Endodermal cell (in vitro differentiated cells): Measurements from ENCODE around the gene MRTFA. TPM values are rescaled to one million over a fixed set of nuclear protein-coding genes. Genes with fewer than 3 reads are reported as not detected.

ENCODE experiments used
- DNase-seq: peaks from one replicate; pipeline ENCODE4 v3.0.0-alpha.2; 2017
- H3K27ac ChIP-seq: 2 replicates; pipeline ENCODE4 v1.5.1; 2013; ENCODE audit warnings: mild to moderate bottlenecking, low read depth, low read length, moderate library complexity
- H3K27me3 ChIP-seq: 2 replicates; pipeline ENCODE4 v1.6.1; 2013; ENCODE audit warnings: mild to moderate bottlenecking, low read length, moderate library complexity; ENCODE audit not compliant: insufficient read depth, control insufficient read depth, poor library complexity, severe bottlenecking
- H3K36me3 ChIP-seq: 2 replicates; pipeline ENCODE4 v1.7.0; 2013; ENCODE audit warnings: mild to moderate bottlenecking, low read length, moderate library complexity; ENCODE audit not compliant: control insufficient read depth, insufficient read depth
- H3K4me1 ChIP-seq: one replicate; pipeline ENCODE4 v1.7.0; 2013; ENCODE audit warnings: low read length; ENCODE audit not compliant: control insufficient read depth, insufficient read depth
- H3K4me3 ChIP-seq: 2 replicates; pipeline ENCODE4 v1.5.1; 2013; ENCODE audit warnings: mild to moderate bottlenecking, low read length, moderate library complexity
- H3K9ac ChIP-seq: 2 replicates; pipeline ENCODE4 v1.6.1; 2013; ENCODE audit warnings: mild to moderate bottlenecking, low read length, moderate library complexity; ENCODE audit not compliant: poor library complexity, severe bottlenecking; ENCODE audit errors: extremely low read depth
- H3K9me3 ChIP-seq: 2 replicates; pipeline ENCODE4 v1.6.1; 2013; ENCODE audit warnings: mild to moderate bottlenecking, low read length, moderate library complexity; ENCODE audit not compliant: control insufficient read depth
- H3K27ac Mint-ChIP-seq: 2 replicates; pipeline ENCODE4 v1.8.0; 2020; ENCODE audit warnings: mixed read lengths
- H3K27me3 Mint-ChIP-seq: 2 replicates; pipeline ENCODE4 v1.8.0; 2021; ENCODE audit warnings: mild to moderate bottlenecking, mixed read lengths; ENCODE audit not compliant: insufficient read depth
- H3K36me3 Mint-ChIP-seq: 2 replicates; pipeline ENCODE4 v1.8.0; 2020; ENCODE audit warnings: low read depth, mixed read lengths
- H3K4me1 Mint-ChIP-seq: 2 replicates; pipeline ENCODE4 v1.8.0; 2020; ENCODE audit warnings: mixed read lengths
- H3K4me3 Mint-ChIP-seq: 2 replicates; pipeline ENCODE4 v1.8.0; 2020; ENCODE audit warnings: mild to moderate bottlenecking, moderate library complexity, mixed read lengths
- H3K9me3 Mint-ChIP-seq: 2 replicates; pipeline ENCODE4 v1.8.0; 2020; ENCODE audit warnings: mild to moderate bottlenecking, mixed read lengths
- CTCF ChIP-seq: fragments of 200-600 bp; sonication (generic); conservative IDR thresholded peaks from 2 replicates; pipeline ENCODE4 v1.5.0; 2021; ENCODE audit warnings: antibody characterized with exemption, mild to moderate bottlenecking
- WGBS, 2 experiments: methylation state at CpG; one replicate each; pipeline versions ENCODE4 v1.1.5 to v1.1.7; 2013; ENCODE audit warnings: missing lambda C conversion rate in 2 of 2, mixed read lengths in 1 of 2; ENCODE audit not compliant: insufficient coverage in 1 of 2, insufficient read length in 1 of 2; 5-methylcytosine and 5-hydroxymethylcytosine counted together
- total RNA-seq, 2 donors: library from RNA; stranded (reverse); fragmentation: NEBNext Ultra II Directional in 1 of 2; extraction: Animal tissue kit (Norgen Biotek cat#: 25700) in 1 of 2; gene quantifications; 2 replicates in 1 of 2; 3 replicates in 1 of 2; pipeline ENCODE4 v1.2.1, GENCODE V29; 2021

The MRTFA gene
- total RNA-seq, 2 donors from 2014 or later, result 43.3 to 44.7 TPM

DNA sequence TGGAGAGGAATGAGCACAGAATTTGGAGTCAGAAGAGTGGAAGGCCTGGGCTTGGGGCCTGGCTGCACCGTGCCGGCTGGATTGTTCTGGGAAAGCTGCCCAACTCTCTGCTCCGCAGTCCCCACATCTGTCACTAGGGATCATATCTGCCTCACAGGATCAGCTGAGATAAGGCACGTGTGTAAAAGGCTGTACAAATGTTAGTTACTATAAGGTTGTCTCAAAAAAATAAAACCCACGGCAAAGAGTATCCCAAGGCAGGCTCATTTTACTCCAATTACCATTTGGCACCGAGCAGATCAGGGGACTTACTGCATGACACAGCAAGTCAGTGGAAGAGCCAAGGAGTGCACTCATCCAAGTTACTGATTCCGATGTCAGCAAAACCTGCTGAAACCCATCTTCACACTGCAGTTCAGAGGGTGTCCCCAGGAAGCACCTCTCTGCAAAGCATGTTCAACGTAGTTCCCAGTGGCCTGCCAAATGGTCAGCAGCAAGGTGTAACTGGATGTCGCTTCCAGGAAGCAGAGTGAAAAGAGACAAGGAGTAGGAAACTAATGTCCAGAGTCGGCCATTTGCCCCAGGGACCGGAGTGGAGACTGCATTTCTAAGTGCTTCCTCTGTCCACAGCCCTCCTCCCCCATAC, 18.1 kb upstream of the MRTFA start:
- no peaks in the 10 kb centered on the region for H3K9me3 Mint-ChIP-seq
- peak; percentile 73 for DNase-seq
- Histone ChIP-seq H3K27ac (no peak overlapping the region), H3K4me1 (no peaks in the 10 kb centered on the region), H3K4me3 (no peak overlapping the region), H3K9ac (no peak overlapping the region), H3K27me3 (no peaks in the 10 kb centered on the region), H3K9me3 (no peaks in the 10 kb centered on the region), H3K36me3 (no peaks in the 10 kb centered on the region)
- H3K4me3 Mint-ChIP-seq, result no peak overlapping the region
- no peaks in the 10 kb centered on the region for H3K36me3 Mint-ChIP-seq
- H3K27ac Mint-ChIP-seq, result peak overlapping the region; percentile 42
- peak; percentile 55 for TF ChIP-seq CTCF
- no peaks in the 10 kb centered on the region for H3K27me3 Mint-ChIP-seq
- 78 to 86% methylated on average over 9 to 11 of the region's 11 CpGs for WGBS, 2 experiments
- peaks cover 16% of the 10 kb centered on the region for H3K4me1 Mint-ChIP-seq

GRCh38 chr22:40653361-40653760, 16.8 kb upstream of the MRTFA start:
- Histone ChIP-seq H3K9ac (no peak overlapping the region), H3K4me1 (no peaks in the 10 kb centered on the region), H3K27me3 (no peaks in the 10 kb centered on the region), H3K4me3 (no peak overlapping the region), H3K9me3 (no peaks in the 10 kb centered on the region), H3K27ac (no peak overlapping the region), H3K36me3 (no peaks in the 10 kb centered on the region)
- Mint-ChIP-seq H3K36me3 (no peaks in the 10 kb centered on the region), H3K9me3 (no peaks in the 10 kb centered on the region), H3K4me1 (peaks cover 16% of the 10 kb centered on the region), H3K4me3 (no peak overlapping the region), H3K27ac (peak overlapping the region; percentile 66), H3K27me3 (no peaks in the 10 kb centered on the region)
- peak; percentile 49 for DNase-seq
- no peak for TF ChIP-seq CTCF
- 88 to 92% methylated on average over 8 to 9 of the region's 9 CpGs for WGBS, 2 experiments

DNA sequence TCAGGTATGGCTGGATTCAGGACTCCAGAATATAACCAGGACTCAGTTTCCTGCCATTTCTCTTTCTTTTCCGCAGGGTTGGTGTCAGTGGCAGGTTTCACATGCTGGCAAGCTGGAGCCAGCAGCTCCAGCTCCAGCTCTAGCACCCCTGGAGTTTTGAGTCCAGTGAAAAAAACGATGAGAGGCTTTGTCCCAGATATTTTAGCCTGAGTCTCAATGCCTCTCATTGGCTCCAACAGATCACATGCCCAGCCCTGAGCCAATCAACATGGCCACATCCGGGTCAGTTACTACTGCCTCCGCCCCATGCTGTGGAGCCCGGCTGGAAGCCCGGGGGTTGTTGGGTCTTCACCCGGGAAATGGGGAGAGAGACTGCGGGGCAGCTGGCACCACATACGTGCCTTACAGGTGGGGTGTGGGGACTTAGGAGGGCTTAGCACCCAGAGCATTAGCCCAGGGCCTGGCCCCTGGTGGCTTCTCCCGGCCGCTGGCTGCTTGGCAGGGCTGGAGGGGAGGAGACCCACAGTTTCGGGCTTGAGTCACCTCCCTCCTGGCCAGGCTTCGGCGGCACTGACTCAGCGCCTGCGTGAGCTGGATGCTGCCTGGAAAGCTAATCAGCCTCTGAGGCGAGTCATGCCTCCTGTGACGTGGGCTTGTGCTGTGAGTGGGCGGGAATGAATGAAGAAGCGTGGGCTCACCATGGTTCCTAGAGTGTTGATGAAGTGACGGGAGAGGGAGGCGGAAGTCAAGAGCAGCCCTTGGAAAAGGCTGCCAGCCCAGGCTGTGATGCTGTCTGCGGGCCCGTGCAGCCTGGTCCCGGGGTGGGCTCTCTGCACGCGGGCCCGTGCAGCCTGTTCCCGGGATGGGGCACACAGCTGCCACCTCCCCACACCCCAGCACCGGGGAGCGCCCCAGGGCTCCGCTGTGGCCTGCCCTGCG, 15.3 kb upstream of the MRTFA start:
- Mint-ChIP-seq H3K27ac (peak overlapping the region; percentile 86), H3K9me3 (no peaks in the 10 kb centered on the region), H3K36me3 (no peaks in the 10 kb centered on the region), H3K27me3 (no peaks in the 10 kb centered on the region), H3K4me3 (peak overlapping the region; percentile 61), H3K4me1 (peaks cover 16% of the 10 kb centered on the region)
- WGBS, 2 experiments, result 64% methylated on average over 6 to 33 of the region's 33 CpGs
- H3K4me3 ChIP-seq, result peak overlapping the region; percentile 74
- H3K9ac ChIP-seq, result peak overlapping the region; percentile 32
- no peak for TF ChIP-seq CTCF
- no peaks in the 10 kb centered on the region for H3K27me3 ChIP-seq
- peak overlapping the region; percentile 92 for H3K27ac ChIP-seq
- DNase-seq, result peak; percentile 93
- no peaks in the 10 kb centered on the region for H3K4me1 ChIP-seq
- H3K9me3 ChIP-seq, result no peaks in the 10 kb centered on the region
- H3K36me3 ChIP-seq, result no peaks in the 10 kb centered on the region
